Effector memory CD4-positive, alpha-beta T cell (primary cell): ENCODE measurements around the gene DCTN3.

Experiments used
- DNase-seq, 3 donors: peaks; one replicate each; pipeline ENCODE4 v3.0.0-alpha.2; 2020
- H3K27ac ChIP-seq: 2 replicates; pipeline ENCODE4 v1.7.0; 2013; ENCODE audit warnings: mild to moderate bottlenecking, low read length, moderate library complexity; ENCODE audit not compliant: insufficient read depth, poor library complexity, severe bottlenecking
- H3K27me3 ChIP-seq: replicated peaks from 2 replicates; pipeline ENCODE4 v1.7.0; 2013; ENCODE audit warnings: mild to moderate bottlenecking, low read length; ENCODE audit not compliant: insufficient read depth, control insufficient read depth, poor library complexity, severe bottlenecking
- H3K36me3 ChIP-seq: 2 replicates; pipeline ENCODE4 v1.7.0; 2013; ENCODE audit warnings: mild to moderate bottlenecking, low read length, moderate library complexity; ENCODE audit not compliant: control insufficient read depth, insufficient read depth
- H3K4me1 ChIP-seq: 2 replicates; pipeline ENCODE4 v1.7.0; 2013; ENCODE audit warnings: low read length, mild to moderate bottlenecking; ENCODE audit not compliant: control insufficient read depth, insufficient read depth, poor library complexity, severe bottlenecking
- H3K4me3 ChIP-seq: 2 replicates; pipeline ENCODE4 v1.7.0; 2013; ENCODE audit warnings: low read length, low read depth, mild to moderate bottlenecking; ENCODE audit not compliant: insufficient read depth, poor library complexity, severe bottlenecking
- H3K9me3 ChIP-seq: 2 replicates; pipeline ENCODE4 v1.7.0; 2013; ENCODE audit warnings: mild to moderate bottlenecking, low read length, moderate library complexity; ENCODE audit not compliant: control insufficient read depth

Gene DCTN3

GRCh38 chr9:34635556-34635955 is 15.3 kb upstream of the DCTN3 start:
- Histone ChIP-seq H3K27me3 (no peaks in the 10 kb centered on the region), H3K27ac (no peak overlapping the region), H3K4me1 (peaks cover 31% of the 10 kb centered on the region), H3K4me3 (no peak overlapping the region), H3K9me3 (no peaks in the 10 kb centered on the region), H3K36me3 (no peaks in the 10 kb centered on the region)
- DNase-seq = no peak

GRCh38 chr9:34634551-34635248 is 14.4 kb upstream of the DCTN3 start:
- H3K27ac ChIP-seq = no peak overlapping the region
- H3K27me3 ChIP-seq = peaks cover 3% of the 10 kb centered on the region
- H3K4me3 ChIP-seq = no peak overlapping the region
- DNase-seq = no peak
- H3K9me3 ChIP-seq = no peaks in the 10 kb centered on the region
- peaks cover 31% of the 10 kb centered on the region for H3K4me1 ChIP-seq
- no peaks in the 10 kb centered on the region for H3K36me3 ChIP-seq

- no peak overlapping the region for H3K27ac ChIP-seq
- DNase-seq = peak; percentile 51 to 68 (median 54)
- H3K9me3 ChIP-seq = no peaks in the 10 kb centered on the region
- H3K4me3 ChIP-seq = no peak overlapping the region
- no peaks in the 10 kb centered on the region for H3K36me3 ChIP-seq
- peaks cover 10% of the 10 kb centered on the region for H3K27me3 ChIP-seq
- H3K4me1 ChIP-seq = peaks cover 37% of the 10 kb centered on the region
Observed at GRCh38 chr9:34633851-34634550, 13.7 kb upstream of the DCTN3 start.

GRCh38 chr9:34633166-34633565 is 12.9 kb upstream of the DCTN3 start:
- no peak overlapping the region for H3K4me3 ChIP-seq
- no peak overlapping the region for H3K27ac ChIP-seq
- no peak for DNase-seq
- H3K9me3 ChIP-seq = no peaks in the 10 kb centered on the region
- H3K27me3 ChIP-seq = peaks cover 16% of the 10 kb centered on the region
- peaks cover 38% of the 10 kb centered on the region for H3K4me1 ChIP-seq
- no peaks in the 10 kb centered on the region for H3K36me3 ChIP-seq

- DNase-seq = no peak
- H3K36me3 ChIP-seq = no peaks in the 10 kb centered on the region
- no peak overlapping the region for H3K4me3 ChIP-seq
- no peak overlapping the region for H3K27ac ChIP-seq
- peaks cover 18% of the 10 kb centered on the region for H3K4me1 ChIP-seq
- H3K27me3 ChIP-seq = peaks cover 42% of the 10 kb centered on the region
- no peaks in the 10 kb centered on the region for H3K9me3 ChIP-seq
Observed at GRCh38 chr9:34630402-34631154, 10.3 kb upstream of the DCTN3 start.

GRCh38 chr9:34629491-34629808 is 9.2 kb upstream of the DCTN3 start:
- no peaks in the 10 kb centered on the region for H3K36me3 ChIP-seq
- peak overlapping the region; percentile 49 for H3K4me3 ChIP-seq
- peaks cover 15% of the 10 kb centered on the region for H3K4me1 ChIP-seq
- no peak overlapping the region for H3K27ac ChIP-seq
- DNase-seq = no peak
- no peaks in the 10 kb centered on the region for H3K9me3 ChIP-seq
- peaks cover 52% of the 10 kb centered on the region for H3K27me3 ChIP-seq

- H3K4me1 ChIP-seq = peaks cover 17% of the 10 kb centered on the region
- peaks cover 57% of the 10 kb centered on the region for H3K27me3 ChIP-seq
- H3K36me3 ChIP-seq = no peaks in the 10 kb centered on the region
- no peak within 1 kb of the TSS for H3K27ac ChIP-seq
- H3K4me3 ChIP-seq = peak within 1 kb of the TSS; percentile 49
- no peak for DNase-seq
- H3K9me3 ChIP-seq = no peaks in the 10 kb centered on the region
Observed at GRCh38 chr9:34628656-34629490, 8.6 kb upstream of the DCTN3 start, which contains the start of gene ARID3C. TSS of gene ARID3C (minus strand) at chr9:34629066. CDS start at chr9:34628014, 1,052 bp downstream.

GRCh38 chr9:34627716-34628655 is 7.7 kb upstream of the DCTN3 start:
- no peaks in the 10 kb centered on the region for H3K36me3 ChIP-seq
- H3K4me1 ChIP-seq = peaks cover 25% of the 10 kb centered on the region
- DNase-seq = no peak
- peak overlapping the region; percentile 49 for H3K4me3 ChIP-seq
- no peaks in the 10 kb centered on the region for H3K9me3 ChIP-seq
- H3K27ac ChIP-seq = no peak overlapping the region
- H3K27me3 ChIP-seq = peaks cover 66% of the 10 kb centered on the region

- Histone ChIP-seq H3K4me3 (no peak overlapping the region), H3K27me3 (peaks cover 76% of the 10 kb centered on the region), H3K36me3 (no peaks in the 10 kb centered on the region), H3K9me3 (no peaks in the 10 kb centered on the region), H3K27ac (no peak overlapping the region), H3K4me1 (peaks cover 25% of the 10 kb centered on the region)
- DNase-seq = no peak
Observed at GRCh38 chr9:34625186-34625486, 4.8 kb upstream of the DCTN3 start.
